Sigmoid colon (tissue), 4 donors: ENCODE measurements around the gene METTL27.

Experiments
- CTCF ChIP-seq, 4 experiments: fragments of 450-650 bp in 3 of 4; fragments of 200-600 bp in 1 of 4; IDR thresholded peaks; one replicate each; pipeline ENCODE4 v1.5.1; 2016 to 2019; ENCODE audit warnings: antibody characterized with exemption in 4 of 4, mild to moderate bottlenecking in 3 of 4, moderate library complexity in 2 of 4
- EP300 ChIP-seq, 4 donors: sonication (generic); formaldehyde crosslinking; IDR thresholded peaks; one replicate each; pipeline ENCODE4 v1.6.1; 2017; ENCODE audit warnings: antibody characterized with exemption in 4 of 4
- POLR2AphosphoS5 ChIP-seq, 4 donors: sonication (generic); formaldehyde crosslinking; IDR thresholded peaks; one replicate each; pipeline ENCODE4 v1.6.1; 2017; ENCODE audit warnings: antibody characterized with exemption in 4 of 4

GRCh38 chr7:73858807-73859206 is 16.5 kb upstream of the METTL27 start:
- no peak for TF ChIP-seq CTCF (IDR thresholded peaks at IDR 0.05)
- TF ChIP-seq EP300 (IDR thresholded peaks at IDR 0.05) = no peak
- no peak for TF ChIP-seq POLR2AphosphoS5 (IDR thresholded peaks at IDR 0.05)
